ENCODE results near the gene OCA2. TPM values are rescaled to one million over a fixed set of nuclear protein-coding genes. Genes with fewer than 3 reads are reported as not detected.
A peak's percentile ranks its signal among the peaks of the same experiment; 100 is the strongest.

Gene OCA2
- total RNA-seq, 1 experiment from 2014 or later = 0.31 TPM

DNA sequence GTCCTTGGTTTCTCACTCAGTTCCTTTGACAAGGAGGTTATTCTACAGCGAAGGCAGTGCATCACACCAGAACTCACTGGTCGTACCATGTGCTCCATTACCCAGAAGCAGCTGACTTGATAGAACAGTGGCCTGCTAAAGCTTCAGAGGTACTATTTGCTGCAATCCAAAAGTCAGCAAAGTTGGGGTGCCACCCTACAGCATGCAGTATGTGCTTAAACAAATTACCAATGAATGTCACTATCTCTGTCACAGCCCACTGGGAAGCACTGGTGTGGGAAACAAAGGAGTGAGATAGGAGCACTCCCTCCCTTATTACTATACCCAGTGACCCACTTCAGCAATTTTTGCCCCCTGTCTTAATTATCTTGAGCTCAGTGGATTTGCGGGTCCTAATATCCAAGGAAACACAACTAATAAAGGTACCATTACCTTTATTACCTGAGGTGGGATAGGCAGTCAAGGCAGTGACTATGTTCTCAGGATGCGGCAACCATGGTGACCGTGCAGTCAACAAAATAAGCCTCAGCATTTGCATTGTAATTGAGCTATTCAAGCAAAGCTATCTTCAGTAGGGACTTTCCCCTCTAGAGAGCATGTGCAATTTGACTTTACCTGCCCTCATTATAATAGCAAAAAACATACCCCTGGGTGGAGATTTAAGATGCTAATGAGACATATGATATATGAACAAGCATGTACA is 199.4 kb downstream of the OCA2 start:
- H4K20me1 ChIP-seq (ENCODE audit: control insufficient read depth, insufficient read depth, insufficient read length) = no peaks in the 10 kb centered on the region
- H3K4me1 Mint-ChIP-seq = peaks cover 10 to 13% of the 10 kb centered on the region in 2 experiments
- H3K27ac Mint-ChIP-seq = no peak overlapping the region; a peak in 1 of 7 replicates
- H2AFZ ChIP-seq (ENCODE audit: low read length) = no peak overlapping the region
- no peak overlapping the region for H3K56ac ChIP-seq (ENCODE audit: insufficient read length, low read depth, low read length)
- peaks cover 3 to 9% (median 4%) of the 10 kb centered on the region in 3 experiments; a peak in 6 of 7 replicates for H3K36me3 Mint-ChIP-seq (ENCODE audit: insufficient read depth in 1 of 3, low read depth in 3 of 3)
- H3K27me3 ChIP-seq (ENCODE audit: insufficient read depth, low read length) = no peaks in the 10 kb centered on the region
- TF ChIP-seq, protein P1, sequence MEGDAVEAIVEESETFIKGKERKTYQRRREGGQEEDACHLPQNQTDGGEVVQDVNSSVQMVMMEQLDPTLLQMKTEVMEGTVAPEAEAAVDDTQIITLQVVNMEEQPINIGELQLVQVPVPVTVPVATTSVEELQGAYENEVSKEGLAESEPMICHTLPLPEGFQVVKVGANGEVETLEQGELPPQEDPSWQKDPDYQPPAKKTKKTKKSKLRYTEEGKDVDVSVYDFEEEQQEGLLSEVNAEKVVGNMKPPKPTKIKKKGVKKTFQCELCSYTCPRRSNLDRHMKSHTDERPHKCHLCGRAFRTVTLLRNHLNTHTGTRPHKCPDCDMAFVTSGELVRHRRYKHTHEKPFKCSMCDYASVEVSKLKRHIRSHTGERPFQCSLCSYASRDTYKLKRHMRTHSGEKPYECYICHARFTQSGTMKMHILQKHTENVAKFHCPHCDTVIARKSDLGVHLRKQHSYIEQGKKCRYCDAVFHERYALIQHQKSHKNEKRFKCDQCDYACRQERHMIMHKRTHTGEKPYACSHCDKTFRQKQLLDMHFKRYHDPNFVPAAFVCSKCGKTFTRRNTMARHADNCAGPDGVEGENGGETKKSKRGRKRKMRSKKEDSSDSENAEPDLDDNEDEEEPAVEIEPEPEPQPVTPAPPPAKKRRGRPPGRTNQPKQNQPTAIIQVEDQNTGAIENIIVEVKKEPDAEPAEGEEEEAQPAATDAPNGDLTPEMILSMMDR (conservative IDR thresholded peaks at IDR 0.05) = no peak
- H3K4ac ChIP-seq (ENCODE audit: low read depth, low read length) = no peak overlapping the region; the same call in 1 of the 2 replicates
- H3K18ac ChIP-seq (ENCODE audit: insufficient read length, low read depth, low read length) = peak overlapping the region; percentile 89
- peak overlapping the region; percentile 95 for H2BK20ac ChIP-seq (ENCODE audit: low read depth, low read length, poor library complexity, severe bottlenecking)
- no peak overlapping the region for H3K4me3 Mint-ChIP-seq
- H3K4me2 ChIP-seq (ENCODE audit: insufficient read depth, insufficient read length, low read length) = no peak overlapping the region
- H3K23me2 ChIP-seq (ENCODE audit: insufficient read length, low read depth, low read length, poor library complexity, severe bottlenecking) = no peaks in the 10 kb centered on the region
- H3K27ac ChIP-seq (ENCODE audit: insufficient read length, low read depth, low read length) = no peak overlapping the region
- H4K8ac ChIP-seq (replicated peaks; ENCODE audit: insufficient read length, low read depth, low read length) = no peak overlapping the region
- H2BK12ac ChIP-seq (ENCODE audit: insufficient read length, low read depth, low read length) = peak overlapping the region; percentile 99
- H2BK120ac ChIP-seq (ENCODE audit: low read depth, low read length, poor library complexity, severe bottlenecking) = peak overlapping the region; percentile 97
- H3K9me3 ChIP-seq (ENCODE audit: control insufficient read depth, low read depth, low read length) = peaks cover 3% of the 10 kb centered on the region
- H3K4me1 ChIP-seq (ENCODE audit: insufficient read depth, low read length) = peaks cover 3% of the 10 kb centered on the region; the same call in 1 of the 2 replicates
- no peak overlapping the region for H2AK5ac ChIP-seq (ENCODE audit: insufficient read length, low read length)
- H2BK5ac ChIP-seq (ENCODE audit: insufficient read length, low read length) = no peak overlapping the region
- no peak overlapping the region for H3K23ac ChIP-seq (ENCODE audit: insufficient read length, low read depth, low read length)
- H3K14ac ChIP-seq (ENCODE audit: insufficient read depth, low read length) = peak overlapping the region; percentile 70; the same call in 1 of the 2 replicates
- no CpG with 5 or more reads among the region's 5 CpGs for WGBS (ENCODE audit: extremely low coverage, insufficient read length, low lambda C conversion rate)
- H4K91ac ChIP-seq (ENCODE audit: insufficient read length, low read depth, low read length) = no peak overlapping the region
- 0 out of 2 replicates have a peak overlapping the region, but pooled peaks have one; percentile 91 for H2BK15ac ChIP-seq (ENCODE audit: low read depth, low read length)
- H4K5ac ChIP-seq (ENCODE audit: insufficient read length, low read depth, low read length) = no peak overlapping the region
- H3T11ph ChIP-seq (ENCODE audit: low read length) = peak overlapping the region; percentile 89
- no peaks in the 10 kb centered on the region for H3K79me2 ChIP-seq (ENCODE audit: insufficient read depth, low read length)
- H3K79me1 ChIP-seq (ENCODE audit: insufficient read depth, low read depth, low read length, poor library complexity, severe bottlenecking) = no peaks in the 10 kb centered on the region
- peak; percentile 40 for DNase-seq
- H3K9me3 Mint-ChIP-seq = peaks cover 12 to 15% of the 10 kb centered on the region in 2 experiments
- no peaks in the 10 kb centered on the region for H3K27me3 Mint-ChIP-seq (ENCODE audit: low read depth)
- H3K9ac ChIP-seq (ENCODE audit: extremely low read depth, insufficient read length, low read length) = no peak overlapping the region

Data from H9 (cell line).